Measurements from ENCODE around the gene SCAMP2. TPM values are rescaled to one million over a fixed set of nuclear protein-coding genes. Genes with fewer than 3 reads are reported as not detected.

The SCAMP2 gene
- total RNA-seq, 4 donors from 2014 or later = 55.5 to 99.4 (median 63.7) TPM

- DNase-seq (ENCODE audit: low spot score) (no peak), ATAC-seq (ENCODE audit: low FRiP score) (no peak)
- TF ChIP-seq CTCF (IDR thresholded peaks at IDR 0.05) = no peak
These were observed 46.2 kb downstream of the SCAMP2 start for GRCh38 chr15:74826921-74827320.

- ATAC-seq (ENCODE audit: low FRiP score) (no peak), DNase-seq (ENCODE audit: low spot score) (no peak)
- TF ChIP-seq CTCF (IDR thresholded peaks at IDR 0.05) = no peak
These were observed 46.8 kb downstream of the SCAMP2 start, which contains the start of gene CPLX3 for GRCh38 chr15:74826364-74826819. Gene CPLX3, plus strand, starts transcription at chr15:74826627. Its CDS starts 77 bp downstream, at chr15:74826704.

GRCh38 chr15:74825866-74826265 is 47.3 kb downstream of the SCAMP2 start:
- TF ChIP-seq CTCF (IDR thresholded peaks at IDR 0.05) = no peak
- DNase-seq (ENCODE audit: low spot score) (no peak), ATAC-seq (ENCODE audit: low FRiP score) (no peak)

GRCh38 chr15:74824976-74825375 is 48.2 kb downstream of the SCAMP2 start:
- DNase-seq (ENCODE audit: low spot score) = no peak
- no peak for ATAC-seq (ENCODE audit: low FRiP score)
- TF ChIP-seq CTCF (IDR thresholded peaks at IDR 0.05) = no peak

- ATAC-seq (ENCODE audit: low FRiP score) (no peak), DNase-seq (ENCODE audit: low spot score) (no peak)
- TF ChIP-seq CTCF (IDR thresholded peaks at IDR 0.05) = no peak
These were observed 49.8 kb downstream of the SCAMP2 start for GRCh38 chr15:74823324-74823723.

GRCh38 chr15:74822233-74822632 is 50.9 kb downstream of the SCAMP2 start:
- no peak for ATAC-seq (ENCODE audit: low FRiP score)
- no peak for DNase-seq (ENCODE audit: low spot score)
- no peak for TF ChIP-seq CTCF (IDR thresholded peaks at IDR 0.05)

GRCh38 chr15:74821790-74822158 is 51.4 kb downstream of the SCAMP2 start:
- DNase-seq (ENCODE audit: low spot score) (no peak), ATAC-seq (ENCODE audit: low FRiP score) (no peak)
- TF ChIP-seq CTCF (IDR thresholded peaks at IDR 0.05) = no peak

Data from omental fat pad (tissue), 4 donors.